CD14-positive monocyte (primary cell): Measurements from ENCODE around the gene NTNG1. TPM values are rescaled to one million over a fixed set of nuclear protein-coding genes. Genes with fewer than 3 reads are reported as not detected.

Experiments
- DNase-seq, 3 donors: peaks; one replicate each; pipeline ENCODE4 v3.0.0-alpha.2; 2011 to 2022
- H2AFZ ChIP-seq: 2 replicates; pipeline ENCODE4 v1.6.0; 2012; ENCODE audit warnings: mild to moderate bottlenecking, low read depth, low read length, inconsistent platforms; ENCODE audit not compliant: insufficient read depth, poor library complexity, severe bottlenecking
- H3K27ac ChIP-seq, 2 donors: 1 replicate in 1 of 2; 2 replicates in 1 of 2; pipeline ENCODE4 v1.5.1; 2012 to 2013; ENCODE audit warnings: low read length in 2 of 2, control low read depth in 1 of 2, inconsistent platforms in 1 of 2, low read depth in 1 of 2, mild to moderate bottlenecking in 1 of 2
- H3K27me3 ChIP-seq, 2 donors: one replicate each; pipeline versions ENCODE4 v1.6.0 to v1.6.1; 2011 to 2013; ENCODE audit warnings: low read length in 2 of 2; ENCODE audit not compliant: control insufficient read depth in 2 of 2, insufficient read depth in 2 of 2
- H3K36me3 ChIP-seq, 2 donors: replicated peaks in 1 of 2; 1 replicate in 1 of 2; 2 replicates in 1 of 2; pipeline versions ENCODE4 v1.5.1 to v1.6.1; 2012 to 2013; ENCODE audit warnings: low read length in 2 of 2, control low read depth in 1 of 2, inconsistent platforms in 1 of 2, mild to moderate bottlenecking in 1 of 2; ENCODE audit not compliant: insufficient read depth in 2 of 2, control insufficient read depth in 1 of 2
- H3K4me1 ChIP-seq, 2 donors: 1 replicate in 1 of 2; 2 replicates in 1 of 2; pipeline versions ENCODE4 v1.5.1 to v1.6.1; 2012 to 2013; ENCODE audit warnings: low read length in 2 of 2, control low read depth in 1 of 2, inconsistent platforms in 1 of 2, mild to moderate bottlenecking in 1 of 2, moderate library complexity in 1 of 2; ENCODE audit not compliant: insufficient read depth in 2 of 2, control insufficient read depth in 1 of 2
- H3K4me2 ChIP-seq: replicated peaks from 2 replicates; pipeline ENCODE3; 2012; ENCODE audit warnings: low read length, moderate library complexity, mild to moderate bottlenecking; ENCODE audit not compliant: poor library complexity, severe bottlenecking; ENCODE audit errors: extremely low read depth
- H3K4me3 ChIP-seq, 3 experiments: fragments of 200-600 bp in 1 of 3; sonication (generic) in 1 of 3; replicated peaks in 1 of 3; 1 replicate in 2 of 3; 2 replicates in 1 of 3; pipeline ENCODE4 v1.5.1; 2011 to 2013; ENCODE audit warnings: low read length in 3 of 3, mild to moderate bottlenecking in 3 of 3, control low read depth in 2 of 3, low read depth in 2 of 3, inconsistent platforms in 1 of 3, moderate library complexity in 1 of 3
- H3K79me2 ChIP-seq: 2 replicates; pipeline ENCODE4 v1.6.0; 2012; ENCODE audit warnings: mild to moderate bottlenecking, control low read depth, inconsistent platforms, low read length, moderate library complexity; ENCODE audit not compliant: insufficient read depth
- H3K9ac ChIP-seq: 2 replicates; pipeline ENCODE4 v1.6.0; 2017; ENCODE audit warnings: low read length, mild to moderate bottlenecking; ENCODE audit not compliant: insufficient read depth, poor library complexity, severe bottlenecking
- H3K9me3 ChIP-seq, 2 donors: replicated peaks in 1 of 2; 1 replicate in 1 of 2; 2 replicates in 1 of 2; pipeline versions ENCODE4 v1.5.1 to v1.6.1; 2012 to 2013; ENCODE audit warnings: low read length in 2 of 2, control low read depth in 1 of 2; ENCODE audit not compliant: control insufficient read depth in 1 of 2, insufficient read depth in 1 of 2
- H4K20me1 ChIP-seq: 2 replicates; pipeline ENCODE4 v1.6.0; 2012; ENCODE audit warnings: mild to moderate bottlenecking, low read length, control low read depth, moderate library complexity; ENCODE audit not compliant: insufficient read depth
- H3K27ac Mint-ChIP-seq, 7 donors: one replicate each; pipeline ENCODE4 v1.8.0; 2020; ENCODE audit warnings: mild to moderate bottlenecking in 7 of 7, mixed read lengths in 7 of 7, moderate library complexity in 6 of 7, inconsistent platforms in 2 of 7
- H3K27me3 Mint-ChIP-seq, 3 donors: one replicate each; pipeline ENCODE4 v1.8.0; 2021 to 2022; ENCODE audit warnings: low read depth in 3 of 3, mild to moderate bottlenecking in 3 of 3, mixed read lengths in 3 of 3, moderate library complexity in 3 of 3, inconsistent platforms in 1 of 3
- H3K36me3 Mint-ChIP-seq, 2 donors: one replicate each; pipeline ENCODE4 v1.8.0; 2020; ENCODE audit warnings: mixed read lengths in 2 of 2, inconsistent platforms in 1 of 2, mild to moderate bottlenecking in 1 of 2
- H3K4me1 Mint-ChIP-seq: one replicate; pipeline ENCODE4 v1.8.0; 2020; ENCODE audit warnings: mild to moderate bottlenecking, mixed read lengths
- H3K4me3 Mint-ChIP-seq, 2 donors: one replicate each; pipeline ENCODE4 v1.8.0; 2020; ENCODE audit warnings: mild to moderate bottlenecking in 2 of 2, mixed read lengths in 2 of 2, moderate library complexity in 1 of 2
- H3K9me3 Mint-ChIP-seq, 7 donors: one replicate each; pipeline ENCODE4 v1.8.0; 2020 to 2022; ENCODE audit warnings: mixed read lengths in 7 of 7, mild to moderate bottlenecking in 6 of 7, moderate library complexity in 6 of 7, inconsistent platforms in 2 of 7
- WGBS: methylation state at CpG from one replicate; pipeline ENCODE4 v1.1.5; 2013; ENCODE audit warnings: missing lambda C conversion rate; ENCODE audit not compliant: insufficient coverage; 5-methylcytosine and 5-hydroxymethylcytosine counted together
- intact Hi-C, 2 donors: fragments of 100-400 bp; cut with micrococcal nuclease; formaldehyde crosslinking; loops; one replicate each; pipeline versions ENCODE4 v1.15.0 to v1.15.1; 2023
- polyA plus RNA-seq, 3 donors: library from polyadenylated mRNA; depleted of rRNA in 1 of 3; unstranded in 2 of 3; stranded (reverse) in 1 of 3; fragments of 300-500 nt in 2 of 3; fragments of >200 nt in 1 of 3; fragmentation: Illumina TruSeq in 2 of 3; gene quantifications; 1 replicate in 2 of 3; 2 replicates in 1 of 3; pipeline ENCODE4 v1.2.3, GENCODE V29; 2012 to 2021
- TF ChIP-seq, protein P1 (sequence below): fragments of 200-600 bp; IDR thresholded peaks from one replicate; pipeline ENCODE4 v1.8.0; 2022; ENCODE audit warnings: antibody characterized with exemption, mild to moderate bottlenecking

Gene NTNG1
- polyA plus RNA-seq, 3 donors, result not detected

DNA sequence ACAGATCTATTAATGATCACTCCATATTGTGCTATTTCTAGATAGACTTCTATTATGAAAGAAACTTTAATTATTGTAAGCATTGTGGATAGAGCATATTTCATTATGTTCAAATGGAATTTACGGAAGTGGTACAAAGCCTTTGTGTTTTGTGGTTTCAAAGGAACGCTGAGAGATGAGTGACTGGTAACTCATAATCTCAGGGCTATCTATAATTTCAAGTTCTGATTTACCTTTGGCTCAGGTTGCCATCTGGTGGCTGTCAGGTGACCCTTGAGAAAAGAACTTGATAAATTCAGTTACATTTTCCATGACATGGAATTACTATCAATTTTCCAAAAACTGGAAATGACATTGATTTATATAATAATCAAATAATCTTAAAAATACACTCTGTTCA is 12.2 kb downstream of the NTNG1 start:
- no peaks in the 10 kb centered on the region for H3K4me1 Mint-ChIP-seq
- intact Hi-C loops, result no loop called here
- no CpG with 5 or more reads among the region's 2 CpGs for WGBS

DNA sequence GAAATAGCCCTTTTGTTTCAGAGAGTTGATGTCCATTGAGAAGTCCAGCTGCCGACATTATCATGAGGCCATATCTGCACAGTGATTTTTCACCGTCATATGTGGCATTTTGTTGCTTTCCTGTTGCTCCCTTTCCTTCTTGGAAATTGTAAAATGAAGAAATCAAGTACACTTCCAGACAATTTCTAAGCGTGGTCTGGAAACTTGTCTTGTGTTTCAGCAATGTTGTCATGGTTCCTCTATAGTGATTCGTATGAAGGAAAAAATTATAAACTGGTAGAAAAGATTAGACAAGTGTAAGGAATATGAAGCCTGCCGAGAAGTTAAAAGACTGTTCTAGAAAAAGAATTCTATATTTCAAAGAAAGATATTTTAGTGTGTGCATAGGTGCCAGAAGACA is 17.7 kb downstream of the NTNG1 start:
- no peaks in the 10 kb centered on the region for H3K9me3 ChIP-seq
- no peak for DNase-seq
- no peak overlapping the region for H3K27ac ChIP-seq
- Mint-ChIP-seq H3K27me3 (peaks cover 0 to 2% (median 0%) of the 10 kb centered on the region in 3 donors), H3K36me3 (no peaks in the 10 kb centered on the region), H3K4me1 (no peaks in the 10 kb centered on the region), H3K27ac (no peak overlapping the region), H3K9me3 (no peaks in the 10 kb centered on the region), H3K4me3 (no peak overlapping the region)
- TF ChIP-seq, protein P1, sequence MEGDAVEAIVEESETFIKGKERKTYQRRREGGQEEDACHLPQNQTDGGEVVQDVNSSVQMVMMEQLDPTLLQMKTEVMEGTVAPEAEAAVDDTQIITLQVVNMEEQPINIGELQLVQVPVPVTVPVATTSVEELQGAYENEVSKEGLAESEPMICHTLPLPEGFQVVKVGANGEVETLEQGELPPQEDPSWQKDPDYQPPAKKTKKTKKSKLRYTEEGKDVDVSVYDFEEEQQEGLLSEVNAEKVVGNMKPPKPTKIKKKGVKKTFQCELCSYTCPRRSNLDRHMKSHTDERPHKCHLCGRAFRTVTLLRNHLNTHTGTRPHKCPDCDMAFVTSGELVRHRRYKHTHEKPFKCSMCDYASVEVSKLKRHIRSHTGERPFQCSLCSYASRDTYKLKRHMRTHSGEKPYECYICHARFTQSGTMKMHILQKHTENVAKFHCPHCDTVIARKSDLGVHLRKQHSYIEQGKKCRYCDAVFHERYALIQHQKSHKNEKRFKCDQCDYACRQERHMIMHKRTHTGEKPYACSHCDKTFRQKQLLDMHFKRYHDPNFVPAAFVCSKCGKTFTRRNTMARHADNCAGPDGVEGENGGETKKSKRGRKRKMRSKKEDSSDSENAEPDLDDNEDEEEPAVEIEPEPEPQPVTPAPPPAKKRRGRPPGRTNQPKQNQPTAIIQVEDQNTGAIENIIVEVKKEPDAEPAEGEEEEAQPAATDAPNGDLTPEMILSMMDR, result no peak
- 100% methylated on average over 2 of the region's 5 CpGs for WGBS
- intact Hi-C loops, result no loop called here
- no peak overlapping the region for H3K9ac ChIP-seq
- H3K36me3 ChIP-seq, result no peaks in the 10 kb centered on the region
- H3K79me2 ChIP-seq, result no peaks in the 10 kb centered on the region
- H3K4me1 ChIP-seq, result no peaks in the 10 kb centered on the region
- H3K27me3 ChIP-seq, result no peaks in the 10 kb centered on the region
- H2AFZ ChIP-seq, result no peak overlapping the region
- H4K20me1 ChIP-seq, result no peaks in the 10 kb centered on the region
- H3K4me3 ChIP-seq, result no peak overlapping the region
- no peak overlapping the region for H3K4me2 ChIP-seq

More for the DNA sequence above, 12.2 kb downstream of the NTNG1 start:
- peaks cover 0 to 3% (median 2%) of the 10 kb centered on the region in 3 donors for H3K27me3 Mint-ChIP-seq
- TF ChIP-seq, protein P1, result no peak
- H3K79me2 ChIP-seq, result no peaks in the 10 kb centered on the region
- no peaks in the 10 kb centered on the region for H3K36me3 Mint-ChIP-seq
- DNase-seq, result no peak
- no peak overlapping the region for H3K4me3 ChIP-seq
- H4K20me1 ChIP-seq, result no peaks in the 10 kb centered on the region
- H3K36me3 ChIP-seq, result no peaks in the 10 kb centered on the region
- no peak overlapping the region for H2AFZ ChIP-seq
- H3K4me3 Mint-ChIP-seq, result no peak overlapping the region
- H3K9me3 ChIP-seq, result no peaks in the 10 kb centered on the region
- H3K4me1 ChIP-seq, result no peaks in the 10 kb centered on the region
- no peaks in the 10 kb centered on the region for H3K9me3 Mint-ChIP-seq
- no peak overlapping the region for H3K27ac Mint-ChIP-seq
- H3K27me3 ChIP-seq, result peaks cover 0 to 3% of the 10 kb centered on the region in 2 donors
- no peak overlapping the region for H3K27ac ChIP-seq
- H3K4me2 ChIP-seq, result no peak overlapping the region
- H3K9ac ChIP-seq, result no peak overlapping the region
